Measurements from ENCODE around the gene COL23A1.
"Not testable (repeated sequence)": the region's sequence is repeated elsewhere in the genome, so short reads cannot be mapped to it uniquely, and the experiment has no call there.

Gene COL23A1

DNA sequence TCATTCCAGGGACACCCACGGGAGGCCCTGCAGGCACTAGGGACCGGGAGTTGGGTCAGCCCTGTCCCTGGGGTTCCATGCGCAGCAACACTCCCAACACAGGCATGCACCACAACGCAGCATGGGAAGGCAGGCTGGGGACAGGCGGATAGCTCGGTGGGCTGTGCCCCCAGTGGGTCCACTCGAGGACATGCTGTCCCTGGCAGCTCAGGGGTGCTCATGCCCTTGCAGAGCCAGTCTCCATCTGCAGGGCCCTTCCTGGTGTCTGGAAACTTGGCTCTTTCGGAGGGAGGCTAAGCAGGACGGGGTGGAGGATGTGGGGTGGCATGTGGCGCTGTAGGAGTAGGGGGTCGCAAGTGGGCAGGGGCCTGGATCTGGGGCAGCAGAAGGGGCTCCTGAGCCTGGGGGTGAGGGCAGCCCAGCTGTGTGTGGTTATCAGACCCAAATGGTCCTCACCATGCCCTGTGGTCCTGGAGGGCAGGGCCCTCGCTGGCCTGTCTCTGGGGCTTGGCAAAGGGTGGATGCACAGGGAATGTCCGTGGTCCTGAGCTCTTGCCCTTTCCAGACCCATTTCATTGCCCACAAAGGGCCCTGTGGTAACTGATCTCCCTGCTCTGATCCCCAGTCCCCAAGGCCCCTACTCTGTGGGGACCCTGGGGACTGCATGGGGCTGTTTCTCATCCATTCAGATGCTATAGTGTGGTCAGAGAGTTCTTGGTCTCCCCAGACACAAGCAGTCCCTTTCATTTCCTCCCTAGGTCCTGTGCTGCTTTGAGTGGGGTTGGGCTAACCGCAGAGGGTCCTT lies 267.3 kb downstream of the COL23A1 start:
- no peak for DNase-seq (ENCODE audit: low read depth)

DNA sequence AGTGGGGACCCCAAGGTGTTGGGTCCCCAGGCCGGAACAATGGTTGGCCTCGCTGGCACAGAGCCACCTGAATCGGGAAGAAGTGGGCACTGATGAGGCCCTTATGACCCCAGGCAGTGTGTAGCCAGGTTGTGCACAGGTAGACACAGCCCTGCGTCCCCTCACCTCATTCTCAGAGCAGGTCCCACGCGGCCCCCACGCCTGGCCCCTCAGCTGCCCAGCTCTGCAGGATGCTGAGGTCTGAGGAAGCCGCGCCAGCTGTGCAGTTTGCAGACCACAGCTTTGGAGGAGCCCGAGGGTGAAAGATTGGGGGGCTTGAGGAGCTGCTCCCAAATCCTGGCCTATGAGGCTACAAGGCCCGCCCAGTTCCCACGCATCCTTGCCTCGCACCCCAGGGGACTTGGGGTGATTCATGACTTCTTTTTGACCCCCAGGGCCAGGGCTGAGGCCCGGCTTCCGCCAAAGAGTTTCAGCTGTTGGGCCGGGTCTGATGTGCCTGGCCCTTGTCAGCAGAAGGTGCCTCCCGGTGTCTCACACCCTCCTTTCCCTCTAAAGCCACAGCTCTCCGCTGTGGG lies 269.8 kb downstream of the COL23A1 start:
- no peak for DNase-seq (ENCODE audit: low read depth)

DNA sequence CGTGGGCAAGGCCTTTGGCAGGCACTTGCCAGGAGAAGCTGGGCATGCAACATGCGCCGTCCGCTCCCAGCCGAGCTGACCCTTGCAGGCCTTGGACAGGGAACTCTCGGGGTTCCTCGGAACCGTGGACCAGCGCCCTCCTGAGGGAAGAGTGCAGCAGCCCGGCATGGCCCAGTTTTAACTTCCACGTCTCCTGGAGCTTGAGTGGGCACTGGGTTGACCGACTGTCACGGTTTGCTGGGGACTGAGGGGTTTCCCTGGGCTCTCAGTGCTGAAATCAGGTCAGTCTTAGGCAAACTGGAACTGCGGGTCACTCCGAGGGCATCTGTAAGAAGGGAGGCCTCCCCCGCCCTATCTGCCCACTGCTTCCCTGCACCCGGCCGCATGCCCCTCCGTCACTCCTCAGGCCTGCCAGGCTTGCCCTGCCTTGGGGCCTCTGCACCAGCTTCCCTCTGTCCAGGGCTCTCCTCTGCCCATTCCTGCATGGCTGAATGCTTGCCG lies 270.6 kb downstream of the COL23A1 start:
- no peak for DNase-seq (ENCODE audit: low read depth)

DNA sequence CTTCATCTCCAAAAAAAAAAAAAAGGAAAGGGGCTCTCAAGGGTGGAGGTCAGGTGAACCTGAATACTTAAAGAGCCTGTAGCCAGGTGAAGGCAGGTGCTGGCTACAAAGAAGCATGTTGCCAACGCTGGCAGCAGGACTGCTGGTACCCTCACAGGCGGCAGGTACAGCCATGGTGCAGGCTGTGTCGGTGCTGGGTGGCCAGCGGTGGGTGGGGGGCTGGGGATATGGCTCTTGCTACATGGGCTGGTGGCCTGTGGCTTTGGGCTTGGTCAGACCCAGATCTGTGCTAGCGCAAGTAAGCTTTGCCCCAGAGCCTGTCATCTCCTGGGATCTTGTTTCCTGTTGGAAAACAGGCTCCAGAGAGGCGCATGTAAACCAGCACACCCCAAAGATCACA lies 271.3 kb downstream of the COL23A1 start:
- DNase-seq (ENCODE audit: low read depth): no peak

DNA sequence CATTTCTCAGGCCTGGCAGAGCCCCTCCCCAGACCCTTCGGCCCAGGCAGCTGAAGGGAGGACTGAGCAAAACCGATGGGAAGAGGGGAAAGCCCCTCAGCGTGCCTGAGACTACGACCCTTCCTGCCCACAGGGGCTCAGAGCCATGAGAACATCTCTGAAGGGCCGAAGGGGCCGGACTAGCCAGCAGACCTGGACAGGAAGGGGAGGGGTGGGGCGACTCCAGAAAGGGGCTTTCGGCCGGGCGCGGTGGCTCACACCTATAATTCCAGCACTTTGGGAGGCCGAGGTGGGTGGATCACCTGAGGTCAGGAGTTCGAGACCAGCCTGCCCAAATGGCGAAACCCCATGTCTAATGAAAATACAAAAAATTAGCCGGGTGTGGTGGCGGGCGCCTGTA lies 271.8 kb downstream of the COL23A1 start:
- no peak for DNase-seq (ENCODE audit: low read depth)

DNA sequence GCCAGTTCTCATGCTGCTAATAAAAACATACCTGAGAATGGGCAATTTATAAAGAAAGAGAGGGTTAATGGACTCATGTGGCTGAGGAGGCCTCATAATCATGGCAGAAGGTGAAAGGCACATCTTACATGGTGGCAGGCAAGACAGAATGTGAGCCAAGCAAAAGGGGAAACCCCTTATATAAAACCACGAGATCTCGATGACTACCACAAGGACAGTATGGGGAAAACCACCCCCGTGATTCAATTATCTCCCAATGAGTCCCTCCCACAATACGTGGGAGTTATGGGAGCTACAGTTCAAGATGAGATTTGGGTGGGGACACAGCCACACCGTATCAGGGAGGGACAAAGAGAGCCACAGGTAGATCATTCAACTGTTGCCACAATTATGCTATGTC lies 272.5 kb downstream of the COL23A1 start:
- not testable (repeated sequence) for DNase-seq (ENCODE audit: low read depth)

DNA sequence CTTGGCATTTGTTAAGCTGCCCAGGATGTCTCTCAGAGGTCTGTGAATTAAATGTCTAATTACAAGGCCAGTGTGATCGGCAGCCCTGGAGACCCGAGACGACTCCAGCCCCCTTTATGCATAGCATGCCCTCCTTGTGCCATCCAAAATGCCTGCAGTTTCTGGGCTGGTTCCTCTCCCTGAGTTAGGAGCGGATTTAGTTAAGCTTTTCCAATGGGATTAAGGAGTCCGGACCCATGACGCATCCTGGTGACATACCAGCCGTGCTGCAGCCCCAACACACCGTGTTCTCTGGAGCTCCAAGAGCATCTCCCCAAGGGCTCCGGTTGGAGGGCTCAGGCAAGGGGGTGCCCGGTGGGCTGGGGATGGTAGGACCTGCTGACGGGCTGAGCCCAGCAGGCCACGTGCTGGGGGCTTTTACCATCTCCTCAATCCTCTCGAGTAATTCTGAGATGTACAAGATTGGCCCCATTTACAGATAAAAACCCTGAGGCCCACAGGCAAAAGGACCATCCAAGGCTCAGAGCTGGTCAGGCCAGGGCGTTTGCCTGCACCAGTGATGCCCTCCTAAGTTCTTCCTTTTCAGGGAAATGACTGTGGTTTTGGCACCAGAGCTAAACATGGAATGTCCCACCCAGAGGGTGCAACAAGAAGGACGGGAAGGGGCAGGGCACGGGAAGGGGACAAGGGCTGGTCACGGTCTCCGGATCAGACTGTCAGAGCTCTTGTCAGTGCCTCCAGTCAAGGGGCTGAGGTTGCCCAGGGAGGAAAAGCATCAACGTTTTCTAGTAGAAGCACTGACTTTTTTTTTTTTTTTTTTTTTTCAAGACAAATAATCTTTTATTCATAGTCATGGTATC lies 275.0 kb downstream of the COL23A1 start:
- no peak for DNase-seq (ENCODE audit: low read depth)

DNA sequence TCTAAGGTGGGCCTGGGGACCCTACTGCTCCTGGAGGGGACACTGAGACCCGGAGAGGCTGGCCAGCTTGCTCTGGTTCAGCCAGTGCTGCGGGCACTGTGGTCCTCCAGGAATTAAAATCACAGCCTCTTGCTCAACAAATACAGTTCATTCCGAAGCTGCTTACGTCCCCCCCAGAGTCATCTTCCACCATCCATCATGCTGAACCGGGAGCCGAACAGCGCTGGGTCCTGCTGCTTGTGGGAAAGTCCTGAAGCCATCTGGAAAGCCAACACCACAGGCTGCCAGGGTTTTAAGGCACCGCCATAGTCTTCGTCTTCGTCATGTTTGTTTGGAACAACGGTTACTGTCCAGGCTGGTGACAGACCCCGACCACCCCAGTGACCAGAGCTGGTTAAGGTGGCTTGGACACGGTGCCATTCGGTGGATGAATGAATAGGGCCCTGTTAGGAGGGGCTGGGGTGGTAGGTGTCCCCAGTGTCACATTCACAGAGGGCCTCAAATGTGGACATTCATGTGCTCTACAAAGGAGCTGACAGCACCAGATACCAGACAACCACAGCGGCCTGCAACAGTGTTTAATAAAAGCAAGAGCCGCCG lies 276.0 kb downstream of the COL23A1 start:
- DNase-seq (ENCODE audit: low read depth): no peak

DNA sequence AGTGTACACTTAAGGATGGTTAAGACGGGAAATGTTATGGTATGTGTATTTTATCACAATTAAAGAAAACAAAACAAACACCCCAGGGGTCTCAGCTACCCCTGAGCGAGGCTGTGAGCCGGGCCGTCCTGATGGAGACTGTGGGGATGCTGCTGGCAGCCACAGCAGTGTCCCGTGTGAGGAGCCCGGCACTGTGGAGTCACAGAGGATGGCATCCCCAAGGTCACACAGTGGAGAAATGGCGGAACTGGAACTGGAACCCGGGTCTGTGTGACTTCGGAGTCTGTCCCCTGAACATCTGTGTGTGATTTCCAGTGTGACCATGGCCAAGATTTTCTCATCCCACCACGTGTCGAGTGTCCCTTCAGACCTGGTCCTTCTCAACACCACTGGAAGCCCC lies 276.9 kb downstream of the COL23A1 start:
- DNase-seq (ENCODE audit: low read depth): no peak

DNA sequence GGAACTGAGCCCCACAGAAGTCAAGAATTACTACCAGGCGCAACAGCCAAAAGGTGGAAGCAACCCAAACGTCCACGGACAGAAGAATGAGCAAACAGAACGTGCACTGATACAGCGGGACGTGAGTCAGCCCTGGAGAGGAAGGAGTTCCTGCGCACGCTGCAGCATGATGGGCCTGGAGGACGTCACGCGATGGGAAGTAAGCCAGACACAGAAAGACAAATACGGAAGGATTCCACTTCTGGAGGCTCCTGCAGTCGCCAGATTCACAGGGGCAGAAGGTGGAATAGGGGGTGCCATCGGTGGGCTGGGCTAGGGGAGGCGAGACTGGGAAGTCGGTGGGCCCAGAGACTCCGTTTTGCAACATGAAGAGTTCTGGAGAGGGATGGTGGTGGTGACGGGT lies 277.3 kb downstream of the COL23A1 start:
- DNase-seq (ENCODE audit: low read depth): no peak

DNA sequence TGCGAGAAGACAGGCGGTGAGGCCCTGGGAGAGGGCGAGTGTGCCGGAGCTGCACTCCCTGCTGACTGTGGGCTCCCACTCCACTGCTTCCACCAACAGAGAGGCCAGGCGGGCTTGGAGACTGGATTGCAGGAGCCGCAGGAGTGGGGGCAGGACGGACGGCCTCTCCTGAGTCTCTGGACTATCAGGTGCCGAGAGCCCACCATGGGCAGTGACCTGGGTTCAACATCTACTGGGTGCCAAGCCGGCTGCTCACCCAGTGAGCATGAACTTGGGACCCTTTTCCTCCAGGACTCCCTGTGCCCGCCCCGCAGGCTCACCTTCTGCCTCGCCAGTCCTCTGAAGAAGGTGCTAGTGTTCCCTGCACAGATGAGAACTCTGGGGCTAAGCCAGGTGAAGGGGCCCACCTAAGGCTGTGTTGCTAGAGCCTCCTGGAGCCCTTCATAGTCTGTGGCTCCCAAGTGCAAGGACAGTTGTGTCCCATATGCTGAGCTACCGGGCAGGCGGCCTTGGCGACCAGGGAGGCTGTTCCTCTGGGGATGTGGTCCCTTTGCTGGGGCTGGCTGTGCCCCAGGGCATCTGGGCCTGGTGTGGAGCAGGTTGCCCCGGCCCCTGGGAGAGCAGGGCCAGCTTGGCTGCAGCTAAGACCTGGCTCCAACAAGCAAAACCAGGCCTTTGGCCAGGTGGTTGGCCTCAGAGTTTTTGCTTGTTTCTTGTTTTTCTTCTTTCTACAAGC lies 279.9 kb downstream of the COL23A1 start:
- no peak for DNase-seq (ENCODE audit: low read depth)

DNA sequence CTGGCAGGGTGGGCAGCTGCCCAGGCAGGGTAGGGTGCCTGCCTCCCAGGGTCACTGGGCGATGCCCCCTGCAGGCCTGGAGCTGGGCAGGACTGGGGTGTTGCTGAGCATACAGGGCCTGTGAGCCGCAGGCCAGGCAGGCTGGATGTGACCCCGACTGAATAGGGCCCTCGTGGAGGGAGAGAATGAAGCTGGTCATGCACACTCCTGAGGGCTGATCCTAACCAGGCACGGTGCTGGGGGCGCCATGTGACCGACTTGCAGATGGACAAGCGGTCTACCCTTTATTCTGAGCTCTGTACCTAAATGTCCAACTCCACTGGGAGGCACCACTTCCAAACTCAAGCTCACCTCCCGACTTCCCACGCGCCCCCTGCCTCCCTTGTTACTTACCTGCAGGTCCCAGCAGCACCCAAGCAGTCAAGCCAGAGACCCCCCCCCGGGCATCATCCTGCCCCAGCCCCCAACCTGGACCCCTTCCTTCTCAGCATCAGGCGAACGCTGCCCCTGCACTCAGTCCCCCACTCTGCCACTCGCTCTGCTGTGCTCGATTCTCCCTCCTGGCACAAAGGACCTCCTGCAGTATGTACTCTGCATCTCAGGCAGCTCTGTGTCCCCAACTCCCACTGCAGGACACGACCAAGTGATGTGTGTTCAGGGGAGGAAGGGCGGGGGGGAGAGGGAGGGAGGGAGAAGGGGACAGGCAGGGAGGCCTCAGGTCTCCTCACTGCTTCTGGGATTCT lies 280.8 kb downstream of the COL23A1 start:
- no peak for DNase-seq (ENCODE audit: low read depth)

DNA sequence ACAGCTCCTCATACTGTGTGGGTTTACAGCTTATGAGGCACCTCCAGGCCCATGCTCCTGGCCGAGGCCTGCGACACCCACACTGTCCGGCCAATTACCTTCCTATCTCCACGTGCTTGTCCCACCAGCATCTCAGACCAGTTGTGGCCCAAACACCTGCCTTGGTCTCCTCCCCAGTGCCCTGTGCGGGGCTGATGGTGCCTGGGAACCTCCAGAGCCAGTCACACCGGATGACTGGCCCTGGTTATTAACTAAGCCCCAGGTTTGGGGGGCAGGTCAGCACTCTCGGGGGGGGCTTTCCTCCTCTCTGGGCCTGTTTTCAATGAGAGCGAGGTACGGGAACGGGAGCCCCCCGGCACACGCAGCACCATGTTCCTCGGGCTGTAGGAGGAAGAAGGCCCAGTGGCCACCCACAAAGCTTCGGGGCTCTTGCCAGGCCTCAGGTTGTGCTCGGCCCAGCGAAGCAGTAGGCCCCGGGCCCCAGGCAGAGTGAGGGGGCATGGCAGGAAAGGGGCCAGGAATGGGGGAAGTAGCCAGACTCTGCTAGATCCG lies 281.6 kb downstream of the COL23A1 start:
- DNase-seq (ENCODE audit: low read depth): no peak

DNA sequence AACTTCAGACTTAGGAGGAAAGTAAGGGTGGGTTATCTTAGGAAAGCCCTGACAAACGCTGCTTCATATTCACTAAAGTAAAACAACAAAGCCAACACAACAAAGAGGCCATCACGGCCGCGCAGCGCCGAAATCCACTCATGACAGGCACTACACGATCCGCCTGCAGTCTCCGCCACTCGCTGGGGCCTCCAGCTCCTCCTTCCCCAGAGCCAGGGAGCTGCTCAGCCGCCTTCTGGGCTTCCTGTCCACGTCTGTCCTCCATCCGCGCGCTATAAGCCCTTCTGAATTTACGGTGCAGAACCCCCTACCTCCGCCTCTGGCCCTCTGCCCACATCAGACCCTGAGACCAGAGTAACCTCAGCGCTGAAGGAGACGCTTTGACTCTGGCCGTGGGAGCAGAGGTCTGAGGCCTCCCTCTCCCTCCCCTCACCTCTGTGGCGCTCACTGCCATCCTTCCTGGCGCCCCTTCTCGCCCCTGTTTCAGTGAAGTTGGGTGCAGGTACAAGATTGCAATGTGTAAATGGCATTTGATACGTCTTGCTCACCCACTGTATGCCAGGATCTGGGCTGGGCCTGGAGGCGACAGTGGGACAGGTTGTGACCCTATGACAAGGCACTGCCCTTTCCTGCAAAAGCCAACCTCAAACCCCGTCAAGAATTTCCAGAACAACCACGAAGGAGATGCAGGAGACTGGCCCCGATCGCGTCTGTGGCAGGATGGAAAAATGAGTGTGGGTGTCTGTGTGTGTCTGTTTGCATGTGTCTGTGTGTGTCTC lies 282.7 kb downstream of the COL23A1 start:
- DNase-seq (ENCODE audit: low read depth): no peak

DNA sequence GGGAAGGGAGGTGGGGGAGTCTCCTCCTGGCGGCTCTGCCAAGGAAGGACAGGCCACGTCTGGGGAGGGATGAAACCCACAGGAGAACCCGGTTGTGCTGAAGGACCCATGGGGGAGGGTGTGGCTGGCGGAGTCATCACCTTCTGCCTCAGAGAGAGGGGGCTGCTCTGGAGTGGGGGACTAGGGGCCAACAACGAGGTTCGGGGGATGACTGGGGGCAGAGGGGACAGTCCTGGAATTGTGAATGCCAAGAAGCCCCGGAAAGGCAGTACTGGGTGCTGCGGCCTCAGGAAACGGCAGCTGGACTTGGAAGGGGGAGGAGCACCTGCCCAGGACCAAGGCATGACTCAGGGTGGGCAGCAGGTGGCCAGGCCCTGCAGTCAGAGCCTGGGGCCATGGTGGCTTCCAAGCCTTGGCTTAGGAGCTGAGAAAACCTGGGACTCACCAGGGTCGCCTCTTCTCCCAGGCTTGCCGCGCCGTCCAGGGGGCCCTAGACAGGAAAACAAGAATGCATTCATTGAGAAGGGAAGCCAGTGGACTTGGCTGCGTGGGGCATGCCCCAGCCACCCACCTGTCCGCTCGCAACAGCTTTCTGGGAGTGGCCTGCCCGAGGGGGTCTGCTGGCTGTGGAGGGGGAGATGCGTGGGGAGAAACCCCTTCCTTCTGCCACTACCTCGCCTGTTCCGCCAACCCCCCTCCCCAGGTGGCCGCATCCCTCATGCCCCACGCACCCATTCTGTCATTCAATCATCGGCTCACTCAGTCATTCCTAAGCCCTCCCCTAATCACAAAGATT lies 283.6 kb downstream of the COL23A1 start:
- no peak for DNase-seq (ENCODE audit: low read depth)

DNA sequence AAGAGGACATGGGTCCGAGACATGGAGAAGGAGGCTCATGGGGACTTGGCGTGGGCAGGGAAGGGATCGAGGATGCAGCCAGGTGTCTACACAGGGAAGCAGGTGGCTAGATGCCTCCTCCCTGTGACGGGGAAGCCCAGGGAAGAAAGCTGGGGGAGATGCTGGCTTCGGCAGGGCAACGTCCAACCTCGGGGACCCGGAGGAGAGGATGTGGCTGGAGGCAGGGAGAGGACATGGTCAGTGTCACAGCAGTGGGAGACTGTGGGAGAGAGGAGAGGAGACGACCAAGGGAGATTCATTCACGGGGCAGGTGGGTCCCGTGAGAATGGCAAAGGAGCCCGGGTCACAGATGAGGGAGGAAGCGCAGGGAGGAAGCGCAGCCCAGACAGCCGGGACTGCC lies 284.4 kb downstream of the COL23A1 start:
- no peak for DNase-seq (ENCODE audit: low read depth)

DNA sequence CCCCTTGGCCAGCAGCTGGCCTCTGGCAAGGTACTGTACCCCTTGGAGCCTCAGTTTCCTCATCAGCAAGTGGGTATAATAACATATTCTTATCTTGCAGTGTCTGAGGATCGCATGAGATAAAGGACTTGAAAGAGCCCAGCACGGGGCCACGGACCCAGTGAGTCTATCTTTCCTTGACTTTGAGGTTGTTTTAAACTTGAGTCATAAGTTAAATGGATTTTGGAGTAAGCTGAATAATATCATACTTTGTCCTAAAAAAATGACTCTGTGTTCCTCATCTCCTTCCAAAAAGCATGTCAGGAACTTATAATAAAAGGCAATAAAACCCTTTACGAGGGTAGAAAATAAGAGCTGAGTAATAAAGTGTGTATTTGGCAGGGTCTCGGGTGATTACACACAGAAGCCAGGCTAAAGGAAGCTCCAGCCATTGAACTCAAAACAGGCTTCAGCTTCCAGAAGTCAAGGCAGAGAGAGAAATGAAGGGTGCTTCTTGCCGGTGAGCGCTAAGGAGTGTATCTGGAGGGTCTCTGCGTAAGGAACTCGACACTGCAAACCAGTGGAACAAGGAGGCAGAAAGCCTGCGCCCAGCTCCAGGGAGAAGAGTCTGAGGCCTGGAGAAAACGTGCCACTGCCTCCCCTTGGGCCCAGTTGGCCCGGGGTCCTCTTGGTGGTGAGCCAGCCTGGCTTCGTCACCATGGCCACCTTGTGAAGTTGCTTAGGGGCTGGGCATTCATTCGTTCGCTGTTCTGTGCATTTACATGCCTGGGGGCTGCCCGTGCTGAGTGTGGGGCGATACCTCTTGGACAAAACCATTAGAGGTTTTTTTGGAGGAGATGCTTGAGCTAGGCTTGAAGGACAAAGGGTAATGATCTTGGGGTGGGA lies 285.2 kb downstream of the COL23A1 start:
- DNase-seq (ENCODE audit: low read depth): no peak

DNA sequence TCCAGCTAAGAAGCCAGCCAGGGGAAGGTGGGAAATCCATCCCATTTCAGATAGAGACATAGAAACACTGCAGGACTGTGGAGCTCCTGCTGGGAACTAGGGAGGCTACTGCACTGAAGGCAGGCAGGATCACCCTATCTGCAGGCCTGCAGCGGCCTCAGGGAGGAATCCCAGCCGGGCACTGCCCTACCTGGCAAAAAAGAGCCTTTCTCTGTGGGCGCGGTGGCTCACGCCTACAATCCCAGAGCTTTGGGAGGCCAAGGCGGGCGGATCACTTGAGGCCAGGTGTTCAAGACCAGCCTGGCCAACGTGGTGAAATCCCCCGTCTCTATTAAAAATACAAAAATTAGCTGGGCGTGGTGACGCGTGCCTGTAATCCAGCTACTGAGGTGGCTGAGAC lies 286.2 kb downstream of the COL23A1 start:
- no peak for DNase-seq (ENCODE audit: low read depth)

Data from fibroblast of the conjunctiva (primary cell).